Loucy (cell line): ENCODE measurements around the gene KRTAP10-5.

ENCODE experiments used
- CTCF ChIP-seq: fragments of 200-600 bp; sonication (generic); conservative IDR thresholded peaks from 2 replicates; pipeline ENCODE4 v1.5.1; 2014; ENCODE audit warnings: mild to moderate bottlenecking, antibody characterized with exemption, low read length
- EZH2phosphoT487 ChIP-seq: fragments of 200-600 bp; IDR thresholded peaks from 2 replicates; pipeline ENCODE4 v1.6.1; 2018; ENCODE audit warnings: antibody characterized with exemption, mild to moderate bottlenecking, moderate library complexity, borderline replicate concordance

- no peak for TF ChIP-seq EZH2phosphoT487
- no peak for TF ChIP-seq CTCF
Measured at GRCh38 chr21:44603109-44603875, 22.9 kb upstream of the KRTAP10-5 start.
